HG03066 (cell line): ENCODE data around the gene SIPA1L3.

Experiments
- ATAC-seq: cut with Tn5 transposase; IDR thresholded peaks from one replicate; pipeline ENCODE4 v1.9.1; 2021; ENCODE audit warnings: low read depth; ENCODE audit not compliant: unreplicated experiment

The SIPA1L3 gene

GRCh38 chr19:37991176-37991835, 84.3 kb downstream of the SIPA1L3 start:
- ATAC-seq: no peak

DNA sequence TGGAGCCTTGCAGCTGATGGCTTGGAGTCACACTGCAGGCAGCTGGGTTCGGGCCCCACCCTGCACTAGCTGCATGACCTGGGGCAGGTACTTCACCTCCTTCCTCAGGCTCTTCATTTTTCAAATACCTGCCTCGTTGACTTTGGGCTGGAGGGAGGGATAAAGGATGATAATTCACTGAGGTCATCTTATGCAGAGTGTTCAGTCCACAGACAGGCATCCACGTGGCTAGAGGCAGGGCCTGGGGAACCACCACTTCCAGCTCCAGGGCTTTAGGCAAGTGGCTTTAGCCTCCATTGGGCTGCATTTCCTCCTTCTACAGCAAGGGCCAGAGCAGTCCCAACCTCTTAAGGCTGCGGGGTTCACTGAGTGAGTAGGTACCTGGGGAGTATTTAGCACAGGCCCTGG, 84.8 kb downstream of the SIPA1L3 start:
- ATAC-seq: no peak

- no peak for ATAC-seq
Observed at GRCh38 chr19:37992761-37993160, 85.8 kb downstream of the SIPA1L3 start.

- no peak for ATAC-seq
Observed at GRCh38 chr19:37994823-37995130, 87.8 kb downstream of the SIPA1L3 start.

DNA sequence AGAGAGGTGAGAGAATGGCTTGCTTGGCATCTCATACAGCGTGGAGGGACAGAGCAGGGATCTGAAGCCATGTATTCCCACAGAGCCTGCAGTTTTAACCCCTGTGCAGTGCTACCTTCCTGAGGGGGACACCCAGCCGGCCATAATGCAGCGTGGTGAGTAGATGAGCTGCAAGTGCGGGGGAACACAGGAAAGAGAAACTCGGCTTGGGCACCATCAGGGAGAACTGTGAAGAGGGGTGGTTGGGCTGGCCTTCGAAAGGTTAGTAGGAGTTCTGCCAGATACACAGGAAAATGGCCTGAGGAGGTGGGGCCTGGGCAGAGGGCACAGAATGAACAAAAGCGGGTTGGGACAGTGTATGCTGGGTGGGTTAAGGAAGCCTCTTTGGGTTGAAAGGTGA, 88.3 kb downstream of the SIPA1L3 start:
- no peak for ATAC-seq

GRCh38 chr19:37997911-37998344, 90.9 kb downstream of the SIPA1L3 start:
- no peak for ATAC-seq

DNA sequence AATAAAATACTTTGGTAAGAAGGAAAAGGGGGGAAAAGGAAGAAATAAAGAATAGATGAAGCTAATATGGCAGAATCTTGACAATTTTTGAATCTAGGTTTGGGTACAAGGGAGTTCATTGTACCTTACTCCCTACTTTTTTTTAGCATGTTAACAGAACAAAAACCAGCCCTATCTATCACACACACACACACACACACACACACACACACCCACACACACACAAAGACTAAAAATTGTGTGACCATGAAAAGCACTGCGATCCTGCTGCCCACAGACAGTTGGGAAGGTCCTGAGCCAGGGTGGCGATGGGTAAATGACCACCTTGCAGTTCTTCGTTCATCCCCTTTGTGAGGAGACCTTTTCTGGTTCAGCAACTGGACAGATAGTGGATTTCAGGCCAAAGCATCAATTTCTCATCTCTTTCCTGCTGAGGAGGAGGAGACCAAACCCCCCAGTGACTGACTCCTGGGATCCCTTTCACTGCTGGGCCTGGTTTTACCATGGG, 91.8 kb downstream of the SIPA1L3 start:
- no peak for ATAC-seq

DNA sequence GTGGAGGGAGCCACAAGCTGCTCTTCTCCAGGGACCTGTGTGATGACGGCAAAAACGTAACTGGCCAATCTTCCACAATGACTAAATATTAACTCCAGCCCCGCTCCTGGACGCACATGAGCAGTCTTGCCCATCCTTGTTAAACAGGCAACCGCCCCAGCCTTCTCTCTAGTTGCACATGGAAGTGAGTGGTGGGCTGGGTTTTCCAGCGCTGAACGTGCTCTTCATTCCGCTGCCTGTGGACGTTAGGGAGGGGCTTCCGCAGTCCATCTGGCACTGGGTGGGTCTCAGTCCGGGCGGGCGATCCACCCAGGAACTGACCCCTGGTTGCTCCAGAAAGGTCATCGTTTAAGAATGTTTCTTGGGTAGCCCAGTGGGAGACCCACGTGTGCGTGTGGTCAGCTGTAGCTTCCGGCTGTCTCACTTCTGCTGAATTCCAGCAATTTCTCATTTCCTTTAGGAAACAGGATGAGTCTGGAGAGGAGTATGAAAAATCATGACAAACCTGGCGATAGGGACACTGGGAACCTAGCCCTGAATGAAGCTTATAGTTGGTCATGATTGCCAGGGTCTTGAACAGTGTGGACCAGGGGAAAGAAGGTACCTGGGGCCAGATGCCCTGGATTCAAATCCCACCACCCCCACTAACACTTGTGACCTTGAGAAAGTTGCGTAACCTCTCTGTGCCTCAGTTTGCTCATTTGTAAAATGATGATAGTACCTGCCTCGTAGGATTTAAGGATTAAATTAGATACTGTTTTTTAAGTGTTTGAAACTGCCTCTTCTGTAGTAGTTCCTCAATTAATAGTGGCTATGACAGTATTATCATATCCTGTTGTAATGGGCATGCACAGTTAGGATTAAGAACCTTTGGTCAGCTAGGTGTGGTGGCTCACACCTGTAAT, 92.6 kb downstream of the SIPA1L3 start:
- no peak for ATAC-seq

- no peak for ATAC-seq
Observed at GRCh38 chr19:38001158-38001781, 94.3 kb downstream of the SIPA1L3 start.

DNA sequence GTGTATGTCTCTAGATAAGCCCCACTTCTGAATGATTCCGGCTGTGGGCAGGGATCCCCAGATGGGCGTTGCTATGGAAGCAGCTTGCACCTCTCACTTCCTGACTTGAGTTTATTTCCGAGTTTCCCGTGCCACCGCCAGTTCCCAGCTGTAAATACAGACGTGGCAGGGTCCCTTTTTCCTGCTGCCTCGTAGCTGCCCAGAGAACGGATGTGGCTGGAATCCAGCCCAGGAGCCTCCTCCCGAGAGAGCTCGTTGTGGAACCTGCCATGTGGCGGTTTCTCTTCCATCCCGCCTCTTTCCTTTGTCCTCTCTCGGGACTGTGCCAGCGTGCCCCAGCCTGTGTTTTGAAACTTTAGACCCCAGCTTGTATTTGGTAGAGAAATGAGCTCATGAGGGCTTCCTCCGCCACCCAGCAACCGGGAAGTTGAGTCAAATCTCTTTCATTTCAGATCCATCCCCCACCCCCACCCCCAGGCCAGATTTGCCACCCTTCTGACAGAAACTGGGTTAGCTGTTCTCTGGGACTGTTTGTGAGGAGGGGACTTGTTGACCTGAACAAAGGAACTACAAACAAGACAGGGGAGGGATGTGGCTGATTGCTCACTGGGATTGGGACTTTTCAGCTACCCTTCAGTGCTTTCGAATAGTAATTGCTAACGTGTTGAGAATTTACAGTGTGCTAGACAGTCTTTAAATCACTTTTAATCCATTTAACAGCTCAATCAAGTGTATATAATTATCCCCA, 96.6 kb downstream of the SIPA1L3 start:
- ATAC-seq: no peak

DNA sequence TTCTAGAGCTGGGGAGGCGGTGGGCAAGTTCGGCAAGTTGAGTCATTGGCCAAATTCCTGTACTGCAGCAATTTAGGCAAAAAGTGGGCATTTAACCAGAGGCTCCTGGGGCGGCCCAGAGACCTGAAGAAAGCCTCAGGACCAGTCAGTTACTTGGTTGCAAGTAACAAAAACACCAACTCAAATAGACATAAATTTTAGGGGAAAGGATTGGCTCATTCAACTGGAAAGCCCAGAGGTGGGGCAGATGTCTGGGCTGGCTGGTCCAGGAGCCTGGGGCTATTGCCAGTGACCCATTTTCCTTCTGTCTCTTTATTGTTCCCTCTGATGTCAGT, 97.1 kb downstream of the SIPA1L3 start:
- ATAC-seq: no peak

GRCh38 chr19:38004521-38005223, 97.7 kb downstream of the SIPA1L3 start:
- ATAC-seq: no peak

DNA sequence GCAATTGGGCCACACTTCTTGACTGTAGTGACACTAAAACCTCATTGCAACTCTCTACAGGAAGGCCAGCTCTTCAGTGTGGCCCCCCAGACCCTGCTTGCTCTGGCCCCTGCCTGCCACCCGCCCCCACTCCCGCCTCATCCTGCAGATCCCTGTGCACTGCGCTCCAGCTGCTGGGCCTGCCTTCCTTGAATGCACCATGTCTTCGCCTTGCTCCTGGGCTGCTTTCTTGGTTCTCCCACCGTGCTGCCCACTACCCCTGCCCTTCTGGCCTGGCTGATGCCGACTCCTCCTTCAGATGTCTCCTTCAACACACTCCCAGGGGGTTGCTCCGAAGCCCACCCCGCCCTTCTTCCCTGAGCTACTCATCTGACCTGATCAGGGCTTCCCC, 98.2 kb downstream of the SIPA1L3 start:
- no peak for ATAC-seq

DNA sequence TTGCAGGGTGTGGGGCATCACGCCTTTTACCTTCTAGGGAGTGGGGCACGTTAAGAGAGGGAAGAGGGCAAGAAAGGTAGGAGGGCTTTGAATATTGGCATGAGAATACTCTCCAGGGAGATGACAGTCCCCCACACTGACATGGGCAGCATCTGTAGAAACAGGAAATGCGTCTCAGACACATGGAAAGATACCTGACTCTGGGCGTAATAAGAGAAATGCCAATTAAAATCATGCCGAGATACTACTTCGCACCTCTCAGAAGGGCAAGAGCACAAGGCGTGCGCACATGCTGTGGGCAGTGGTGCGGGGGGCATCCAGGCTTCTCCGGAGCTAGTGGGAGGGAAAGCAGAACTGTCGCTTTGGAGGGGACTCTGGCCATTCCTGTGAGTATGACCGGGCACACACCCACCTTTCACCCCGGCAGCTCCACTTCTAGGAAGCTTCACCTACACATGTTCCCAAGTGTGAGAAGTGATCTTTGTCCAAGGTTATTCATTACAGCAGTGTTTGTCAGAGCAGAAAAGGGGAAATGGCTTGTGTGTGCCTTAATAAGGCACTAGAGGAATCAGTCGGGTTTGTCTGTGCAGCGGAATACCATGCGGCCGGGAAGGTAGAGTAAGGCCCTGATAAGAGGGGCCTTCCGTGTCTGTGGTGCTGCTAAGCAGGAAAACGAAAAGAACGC, 99.5 kb downstream of the SIPA1L3 start:
- ATAC-seq: no peak

GRCh38 chr19:38009650-38010242, 102.7 kb downstream of the SIPA1L3 start:
- ATAC-seq: no peak

DNA sequence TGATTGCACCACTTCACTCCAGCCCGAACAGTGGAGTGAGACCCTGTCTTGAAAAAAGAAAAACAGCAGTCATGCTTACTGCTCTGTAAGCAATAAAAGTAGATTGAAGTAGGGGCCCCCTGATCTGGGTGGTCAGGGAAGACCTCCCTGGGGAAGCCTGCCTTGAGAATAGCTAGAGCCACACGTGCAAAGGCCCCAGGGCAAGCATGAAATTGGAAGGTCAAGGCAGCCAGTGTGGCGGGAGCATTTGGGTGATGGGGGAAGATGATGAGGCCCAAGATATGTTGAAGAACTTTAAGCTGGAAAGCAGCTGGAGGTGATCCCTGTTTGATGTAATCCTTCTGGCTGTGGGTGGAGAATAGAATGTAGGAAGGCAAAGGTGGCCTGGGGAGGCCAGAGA, 104.4 kb downstream of the SIPA1L3 start:
- ATAC-seq: no peak

GRCh38 chr19:38012290-38012689, 105.3 kb downstream of the SIPA1L3 start:
- no peak for ATAC-seq

- ATAC-seq: no peak
Observed at GRCh38 chr19:38012944-38013343, 105.9 kb downstream of the SIPA1L3 start.

GRCh38 chr19:38013913-38014580, 107.0 kb downstream of the SIPA1L3 start:
- ATAC-seq: no peak
